HuH-7 (cell line): Measurements from ENCODE around the gene RLF.

Experiments
- DNase-seq: peaks from one replicate; pipeline ENCODE4 v3.0.0; 2011; ENCODE audit warnings: low spot score

Gene RLF, protein sequence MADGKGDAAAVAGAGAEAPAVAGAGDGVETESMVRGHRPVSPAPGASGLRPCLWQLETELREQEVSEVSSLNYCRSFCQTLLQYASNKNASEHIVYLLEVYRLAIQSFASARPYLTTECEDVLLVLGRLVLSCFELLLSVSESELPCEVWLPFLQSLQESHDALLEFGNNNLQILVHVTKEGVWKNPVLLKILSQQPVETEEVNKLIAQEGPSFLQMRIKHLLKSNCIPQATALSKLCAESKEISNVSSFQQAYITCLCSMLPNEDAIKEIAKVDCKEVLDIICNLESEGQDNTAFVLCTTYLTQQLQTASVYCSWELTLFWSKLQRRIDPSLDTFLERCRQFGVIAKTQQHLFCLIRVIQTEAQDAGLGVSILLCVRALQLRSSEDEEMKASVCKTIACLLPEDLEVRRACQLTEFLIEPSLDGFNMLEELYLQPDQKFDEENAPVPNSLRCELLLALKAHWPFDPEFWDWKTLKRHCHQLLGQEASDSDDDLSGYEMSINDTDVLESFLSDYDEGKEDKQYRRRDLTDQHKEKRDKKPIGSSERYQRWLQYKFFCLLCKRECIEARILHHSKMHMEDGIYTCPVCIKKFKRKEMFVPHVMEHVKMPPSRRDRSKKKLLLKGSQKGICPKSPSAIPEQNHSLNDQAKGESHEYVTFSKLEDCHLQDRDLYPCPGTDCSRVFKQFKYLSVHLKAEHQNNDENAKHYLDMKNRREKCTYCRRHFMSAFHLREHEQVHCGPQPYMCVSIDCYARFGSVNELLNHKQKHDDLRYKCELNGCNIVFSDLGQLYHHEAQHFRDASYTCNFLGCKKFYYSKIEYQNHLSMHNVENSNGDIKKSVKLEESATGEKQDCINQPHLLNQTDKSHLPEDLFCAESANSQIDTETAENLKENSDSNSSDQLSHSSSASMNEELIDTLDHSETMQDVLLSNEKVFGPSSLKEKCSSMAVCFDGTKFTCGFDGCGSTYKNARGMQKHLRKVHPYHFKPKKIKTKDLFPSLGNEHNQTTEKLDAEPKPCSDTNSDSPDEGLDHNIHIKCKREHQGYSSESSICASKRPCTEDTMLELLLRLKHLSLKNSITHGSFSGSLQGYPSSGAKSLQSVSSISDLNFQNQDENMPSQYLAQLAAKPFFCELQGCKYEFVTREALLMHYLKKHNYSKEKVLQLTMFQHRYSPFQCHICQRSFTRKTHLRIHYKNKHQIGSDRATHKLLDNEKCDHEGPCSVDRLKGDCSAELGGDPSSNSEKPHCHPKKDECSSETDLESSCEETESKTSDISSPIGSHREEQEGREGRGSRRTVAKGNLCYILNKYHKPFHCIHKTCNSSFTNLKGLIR (N-terminal part only)

DNA sequence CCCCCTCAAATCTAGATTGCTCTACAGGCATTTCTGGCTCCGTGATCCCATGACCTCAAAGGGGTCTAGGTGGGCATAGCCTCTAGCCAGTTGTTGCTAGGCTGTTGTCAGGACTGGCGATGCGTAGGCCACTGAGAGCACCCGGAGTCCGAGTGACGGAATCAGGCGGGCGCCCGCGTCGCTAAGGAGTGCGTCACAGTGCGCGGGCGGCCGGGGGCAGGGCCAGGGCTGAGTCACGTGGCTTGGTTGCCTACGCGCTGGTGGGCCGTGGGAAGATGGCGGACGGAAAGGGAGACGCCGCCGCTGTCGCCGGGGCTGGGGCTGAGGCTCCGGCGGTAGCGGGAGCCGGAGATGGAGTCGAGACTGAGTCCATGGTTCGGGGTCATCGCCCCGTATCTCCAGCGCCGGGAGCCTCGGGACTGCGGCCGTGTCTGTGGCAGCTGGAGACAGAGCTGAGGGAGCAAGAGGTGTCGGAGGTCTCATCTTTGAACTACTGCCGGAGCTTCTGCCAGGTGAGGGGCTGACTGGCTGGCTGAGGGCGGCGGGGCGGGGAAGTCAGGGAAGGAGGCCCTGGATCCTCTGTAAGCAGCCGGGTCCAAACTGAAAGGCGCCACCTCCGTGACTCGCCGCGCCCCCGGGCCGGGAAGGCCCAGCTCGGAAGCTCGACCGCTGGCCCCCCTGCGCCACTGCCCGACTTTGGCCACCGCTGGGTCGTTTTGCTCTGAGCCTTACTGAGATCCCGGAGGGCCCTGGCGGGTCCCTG is at the start of gene RLF:
RLF (plus strand) TSS at position 263 of the 763 bp plus-strand sequence; CDS start at position 276, 13 bp downstream.
- peak; percentile 97 for DNase-seq

DNA sequence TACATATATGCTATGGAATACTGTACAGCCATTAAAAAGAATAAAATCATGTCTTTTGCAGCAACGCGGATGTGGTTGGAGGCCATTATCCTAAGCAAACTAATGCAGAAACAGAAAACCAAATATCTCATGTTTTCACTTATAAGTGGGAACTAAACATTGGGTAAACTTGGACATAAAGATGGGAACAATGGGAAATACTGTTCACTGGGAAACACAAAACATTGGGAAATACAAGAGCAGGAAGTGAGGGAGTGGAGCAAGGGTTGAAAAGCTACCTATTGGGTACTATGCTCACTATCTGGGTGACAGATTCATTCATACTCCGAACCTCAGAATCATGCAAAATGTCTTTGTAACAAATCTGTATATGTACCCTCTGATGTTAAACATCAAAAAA is 46.8 kb upstream of the RLF start:
- no peak for DNase-seq

DNA sequence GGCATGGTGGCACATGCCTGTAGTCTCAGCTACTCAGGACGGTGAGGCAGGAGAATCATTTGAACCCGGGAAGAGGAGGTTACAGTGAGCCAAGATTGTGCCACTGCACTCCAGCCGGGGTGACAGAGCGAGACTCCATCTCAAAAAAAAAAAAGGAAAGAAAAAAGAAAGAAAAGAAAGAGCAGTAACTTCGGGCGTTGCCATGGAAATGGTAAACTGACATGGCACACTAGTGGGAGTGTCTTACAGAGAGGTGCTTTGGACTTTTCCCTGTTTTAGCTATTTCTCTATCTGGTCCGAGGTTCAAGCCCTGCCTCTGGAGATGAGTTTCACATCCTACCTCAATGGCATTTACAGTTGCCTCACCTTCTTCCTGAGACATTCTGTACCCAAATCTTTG is 41.1 kb upstream of the RLF start:
- DNase-seq = no peak

DNA sequence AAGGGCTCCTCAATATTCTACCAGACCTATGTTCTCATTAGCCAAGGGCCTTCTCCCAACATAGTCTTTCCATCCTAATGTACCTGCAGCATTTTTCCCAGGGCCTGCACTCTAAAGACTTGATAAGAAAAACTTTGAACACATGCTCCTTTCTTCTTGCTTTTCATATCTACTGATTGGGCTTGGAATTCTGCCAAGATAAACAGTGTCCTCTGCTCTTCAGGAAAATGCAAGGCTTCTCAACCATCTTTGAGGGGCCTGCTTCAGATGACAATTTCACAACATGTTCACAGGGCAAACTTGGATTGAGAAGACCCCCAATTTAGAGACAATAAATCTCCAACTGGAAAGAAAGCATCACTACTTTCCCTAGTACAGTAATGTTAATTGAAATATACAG is 38.3 kb upstream of the RLF start:
- DNase-seq = no peak

DNA sequence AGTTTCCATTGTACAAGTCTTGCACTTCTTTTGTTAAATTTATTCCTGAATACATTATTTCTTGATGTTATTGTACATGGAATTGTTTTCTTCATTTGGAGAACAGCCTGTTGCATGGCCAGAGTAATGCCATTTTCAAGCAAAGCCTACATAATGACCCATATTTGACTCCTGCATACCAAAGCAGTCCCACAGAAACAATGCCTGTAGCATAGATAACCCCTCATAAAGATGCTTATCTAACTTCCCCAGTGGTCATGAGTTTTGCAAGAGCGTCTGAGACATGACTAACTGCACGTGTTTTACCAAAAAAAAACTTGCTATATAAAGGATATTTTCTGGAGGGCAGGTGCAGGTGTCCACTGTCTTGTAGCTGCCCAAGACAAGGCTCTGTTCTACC is 30.3 kb upstream of the RLF start:
- no peak for DNase-seq

DNA sequence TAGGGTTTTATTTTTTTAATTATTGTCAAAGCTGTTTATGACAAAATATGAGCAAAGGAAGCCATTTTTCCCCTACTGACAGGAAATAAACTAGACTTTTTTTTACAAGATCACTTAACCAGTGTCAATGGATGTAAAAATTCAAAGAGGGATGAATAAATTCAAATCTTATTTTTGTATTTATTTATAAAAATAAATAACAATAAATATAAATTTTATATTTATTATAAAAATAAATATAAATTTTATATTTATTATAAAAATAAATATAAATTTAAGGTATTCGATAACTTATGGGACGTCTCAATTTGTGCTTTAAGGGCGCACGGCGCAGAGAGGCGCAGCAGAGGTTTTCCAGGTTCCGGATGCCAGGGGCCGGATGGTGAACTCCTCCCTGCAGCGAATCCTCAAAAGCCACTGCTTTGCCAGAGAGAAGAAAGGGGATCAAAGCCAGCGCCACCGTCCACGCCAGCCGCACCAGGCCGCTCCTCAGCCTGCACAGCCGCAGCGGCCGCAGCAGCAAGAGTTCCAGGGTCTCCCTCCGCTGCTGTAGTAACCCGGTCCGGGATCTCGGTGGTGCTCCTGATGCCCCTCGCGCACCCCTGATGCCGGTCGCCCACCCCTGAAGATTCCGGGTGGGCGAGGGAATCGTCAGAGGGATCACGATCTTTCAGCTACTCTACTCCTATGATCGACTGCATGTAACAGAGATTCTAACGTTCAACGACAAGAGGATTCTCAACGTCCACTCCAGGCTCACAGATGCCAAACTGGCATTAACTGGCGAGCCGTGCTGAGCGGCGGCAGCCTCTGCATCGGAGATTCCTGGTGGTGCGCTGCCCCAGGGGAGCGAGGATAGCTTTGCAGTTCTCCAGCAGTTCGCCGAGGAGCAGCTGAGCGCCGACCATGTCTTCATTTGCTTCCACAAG is 28.5 kb upstream of the RLF start:
- DNase-seq = no peak

DNA sequence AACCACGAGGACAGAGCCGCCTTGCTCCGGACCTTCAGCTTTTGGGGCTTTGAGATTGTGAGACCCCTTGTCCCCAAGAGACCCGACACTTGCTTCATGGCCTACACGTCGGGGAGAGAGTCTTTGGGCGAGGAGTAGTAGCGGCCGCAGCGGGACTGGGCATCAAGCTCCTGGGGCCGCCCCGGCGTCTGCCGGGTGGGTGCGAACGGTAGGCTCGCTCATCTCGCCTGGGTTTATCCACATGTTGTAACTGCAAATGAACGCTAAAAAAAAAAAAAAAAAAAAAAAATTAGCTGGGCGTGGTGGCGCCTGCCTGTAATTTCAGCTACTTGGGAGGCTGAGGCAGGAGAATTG is 27.9 kb upstream of the RLF start:
- DNase-seq = no peak

DNA sequence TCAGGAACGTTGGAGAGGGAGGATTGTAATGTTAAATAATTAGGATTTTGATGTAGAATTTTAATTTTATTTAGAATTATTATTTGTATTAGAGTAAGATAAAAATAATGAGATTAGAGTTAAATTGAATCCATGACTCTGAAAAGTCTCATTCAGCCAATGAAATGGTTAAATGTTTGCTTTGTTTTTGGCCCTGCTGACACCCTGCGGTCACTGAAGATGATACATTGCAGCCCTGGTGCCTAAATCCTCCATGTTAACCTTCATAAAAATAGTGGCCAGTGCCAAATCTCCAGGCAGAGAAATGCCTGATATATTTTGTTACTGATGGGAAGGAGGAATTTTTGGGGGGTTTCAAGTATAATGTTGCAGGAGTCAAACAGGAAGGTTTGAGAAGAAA is 27.3 kb upstream of the RLF start:
- no peak for DNase-seq

DNA sequence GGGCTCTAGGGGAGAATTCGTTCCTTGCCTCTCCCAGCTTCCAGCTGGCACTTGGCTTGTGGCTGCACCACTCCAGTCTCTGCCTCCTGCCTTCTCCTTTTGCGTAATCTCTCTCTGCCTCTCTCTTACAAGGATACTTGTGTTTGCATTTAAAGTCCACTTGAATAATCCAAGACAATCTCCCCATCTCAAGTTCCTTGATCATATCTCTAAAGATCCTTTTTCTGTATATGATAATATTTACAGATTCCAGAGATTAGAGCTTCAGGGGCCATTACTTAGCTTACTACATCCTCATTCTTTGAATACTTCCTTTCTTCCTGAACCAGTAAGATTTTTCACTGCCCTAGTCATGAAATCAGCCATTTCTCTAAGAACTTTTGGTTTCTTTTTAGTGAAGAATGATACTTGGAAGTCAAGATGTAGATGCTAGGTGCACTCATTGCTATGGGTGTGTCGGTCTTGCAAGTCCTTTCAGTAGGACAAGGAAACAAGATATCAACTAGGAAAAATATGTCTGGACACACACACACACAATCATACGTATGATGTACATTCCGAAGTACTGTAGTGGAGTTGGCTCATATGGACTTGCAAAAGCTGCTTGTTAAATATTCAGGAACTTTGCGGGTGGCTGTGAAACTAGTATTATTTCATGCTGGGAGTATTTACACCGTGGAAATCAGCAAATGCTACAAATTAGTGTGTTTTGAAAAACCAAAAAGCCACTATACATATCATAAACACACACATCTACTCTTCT is 20.8 kb upstream of the RLF start:
- no peak for DNase-seq

DNA sequence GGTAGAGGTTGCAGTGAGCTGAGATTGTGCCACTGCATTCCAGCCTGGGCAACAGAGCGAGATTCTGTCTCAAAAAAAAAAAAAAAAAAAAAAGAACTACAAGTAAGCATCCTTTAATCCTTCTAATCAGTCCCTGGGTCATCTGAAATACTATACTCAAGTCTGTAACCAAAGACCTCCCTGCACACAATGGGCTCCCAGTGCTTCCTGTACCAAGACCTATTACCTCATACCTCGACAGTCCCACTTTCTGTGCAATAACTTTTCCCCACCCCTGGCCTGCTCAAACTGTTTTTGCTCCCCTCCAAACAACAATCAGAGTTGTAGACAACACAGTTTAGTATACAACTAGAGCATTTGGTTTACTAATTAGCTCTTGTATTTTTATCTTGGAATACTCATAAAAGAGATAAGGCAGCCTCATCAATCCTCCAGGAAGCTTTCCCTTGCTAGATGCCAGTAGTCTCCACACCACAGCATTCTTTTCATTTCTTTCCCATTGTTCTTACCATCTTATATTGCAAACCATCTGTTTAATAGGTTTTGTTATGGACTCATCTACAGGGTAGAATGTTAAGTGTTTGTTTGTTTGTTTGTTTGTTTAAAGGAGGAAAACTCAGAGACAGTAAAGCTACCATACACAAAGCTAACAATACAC is 19.2 kb upstream of the RLF start:
- no peak for DNase-seq

DNA sequence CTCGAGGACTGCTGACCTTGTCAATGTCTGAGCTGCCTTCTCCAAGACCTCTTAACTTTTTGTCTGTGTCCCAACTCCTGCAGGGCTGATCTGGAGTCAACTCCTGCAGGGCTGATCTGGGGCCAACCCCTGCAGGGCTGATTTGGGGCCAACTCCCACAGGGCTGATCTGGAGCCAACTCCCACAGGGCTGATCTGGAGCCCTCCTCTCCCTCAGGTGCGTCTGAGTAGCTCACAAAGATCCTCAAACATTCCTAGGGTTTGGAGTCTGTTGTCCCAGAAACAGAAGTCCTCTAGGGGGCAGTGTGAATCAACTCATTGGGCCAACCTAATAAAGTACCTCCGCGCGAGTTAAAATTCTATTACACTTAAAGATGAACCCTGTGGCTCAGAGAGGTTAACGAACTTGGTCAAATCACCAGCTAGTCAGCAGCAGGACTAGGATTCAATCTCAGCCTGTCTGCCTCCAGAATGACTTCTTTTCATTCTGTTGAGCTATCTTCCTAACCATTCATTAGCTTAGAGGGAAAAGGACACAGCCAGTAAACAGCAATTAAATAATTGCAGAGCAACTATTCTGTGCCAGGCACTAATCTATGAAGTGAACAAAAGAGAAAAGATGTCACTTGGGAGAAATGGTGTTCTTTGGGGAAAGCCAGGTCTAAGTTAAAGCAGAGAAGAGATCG is 17.2 kb upstream of the RLF start:
- peak; percentile 52 for DNase-seq

DNA sequence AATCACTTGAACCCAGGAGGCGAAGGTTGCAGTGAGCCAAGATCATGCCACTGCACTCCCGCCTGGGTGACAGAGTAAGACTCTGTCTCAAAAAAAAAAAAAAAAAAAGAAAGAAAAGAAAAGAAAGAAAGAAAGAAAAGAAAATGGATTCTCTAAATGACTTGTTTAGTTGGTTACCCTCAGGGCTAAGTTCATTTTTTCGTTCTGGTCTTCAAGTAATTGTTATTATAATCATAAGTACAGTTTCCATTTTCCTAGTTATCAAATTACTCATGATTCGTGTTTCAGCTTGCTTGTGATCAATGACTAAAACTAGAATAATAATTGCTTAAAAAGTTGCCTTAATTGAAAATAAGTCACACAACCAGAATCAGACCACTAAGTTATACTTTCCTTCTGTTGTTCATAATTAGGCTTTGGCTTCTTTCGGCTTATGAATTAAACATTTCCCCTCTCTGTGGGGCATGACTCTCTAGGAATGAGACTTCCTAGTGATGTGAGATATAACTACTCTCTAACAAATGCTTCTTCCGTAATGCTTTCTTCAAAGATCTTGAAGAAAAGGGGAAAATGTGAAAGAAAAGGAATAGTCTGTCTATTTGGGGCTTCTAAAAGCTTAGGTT is 9.6 kb upstream of the RLF start:
- no peak for DNase-seq

DNA sequence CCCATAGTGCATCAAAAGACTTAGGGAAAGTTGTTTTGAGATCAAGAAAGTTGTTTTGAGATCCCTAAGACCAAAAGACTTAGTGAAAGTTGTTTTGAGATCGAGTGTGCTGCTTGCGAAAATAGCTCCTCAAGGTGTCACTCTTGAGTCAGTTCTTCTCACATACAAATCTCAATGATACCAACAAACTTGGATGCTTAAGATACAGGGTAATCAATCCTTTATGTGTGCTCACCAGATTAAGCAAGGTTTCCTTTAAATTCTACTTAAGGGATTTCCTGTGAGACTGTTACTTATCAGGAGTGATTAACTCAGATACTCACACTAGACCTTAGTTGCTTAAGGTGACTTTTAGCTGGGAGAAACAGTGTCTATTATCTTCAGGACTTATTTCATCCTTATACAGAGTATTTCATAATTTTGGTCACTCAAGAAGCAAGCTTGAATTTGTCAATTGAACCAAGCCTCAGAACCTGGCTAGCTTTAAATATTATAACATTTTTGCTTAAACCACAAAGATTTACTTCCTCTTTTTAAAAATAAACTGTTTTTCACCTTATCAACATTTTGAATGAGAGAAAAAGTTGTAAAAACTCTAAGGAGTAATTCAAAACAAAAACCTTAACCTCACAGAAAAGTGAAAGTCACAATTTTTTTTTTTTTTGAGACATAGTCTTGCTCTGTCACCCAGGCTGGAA is 8.0 kb upstream of the RLF start:
- peak; percentile 26 for DNase-seq

DNA sequence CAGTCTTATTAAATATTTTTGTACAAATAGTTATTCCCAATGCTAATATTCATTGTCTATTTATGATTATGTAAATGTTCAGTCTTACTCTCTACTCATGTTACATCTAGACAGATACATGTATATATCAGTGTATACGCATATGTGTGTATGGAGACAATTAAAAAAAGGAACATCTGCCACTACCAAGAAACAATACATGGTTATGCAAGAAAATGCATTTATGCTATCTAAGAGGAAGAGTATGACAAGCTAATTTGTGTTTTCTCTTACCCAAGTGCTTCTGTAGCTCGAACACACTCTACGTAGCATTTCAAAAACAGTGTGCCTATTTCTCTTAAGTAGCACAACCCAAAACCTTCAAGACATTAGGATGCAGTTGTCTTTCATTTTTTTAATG is 6.1 kb upstream of the RLF start:
- DNase-seq = no peak

DNA sequence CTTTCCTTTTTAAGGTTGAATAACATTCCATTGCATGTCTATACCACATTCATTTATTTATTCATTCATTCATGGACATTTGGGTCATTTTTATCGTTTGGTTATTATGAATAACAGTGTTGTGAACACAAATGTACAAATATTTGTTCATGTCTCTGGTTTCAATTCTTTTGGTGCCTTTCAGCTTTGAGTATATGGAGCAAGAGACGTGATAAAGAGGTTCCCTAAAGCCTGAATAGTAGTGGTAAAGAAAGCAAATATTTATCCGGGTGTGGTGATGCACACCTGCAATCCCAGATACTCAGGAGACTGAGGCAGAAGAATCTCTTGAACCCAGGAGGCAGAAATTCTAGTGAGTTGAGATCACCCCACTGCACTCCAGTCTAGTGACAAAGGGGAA is 5.3 kb upstream of the RLF start:
- no peak for DNase-seq

DNA sequence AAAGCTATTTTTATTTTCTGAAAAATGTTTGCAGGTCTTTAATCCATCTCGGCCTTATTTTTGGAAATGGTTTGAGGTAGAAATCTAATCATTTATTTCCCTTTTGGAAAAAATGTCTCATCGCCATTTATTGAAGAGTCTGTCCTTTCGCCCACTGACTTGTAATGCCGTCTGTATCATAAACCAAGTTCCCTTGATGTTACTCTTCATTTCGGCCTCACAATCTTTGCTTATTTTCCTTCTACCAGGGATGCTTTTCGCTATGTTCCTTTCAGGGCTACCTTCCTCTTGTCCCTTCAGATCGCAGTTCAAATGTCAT is 422 bp upstream of the RLF start:
- DNase-seq = no peak

DNA sequence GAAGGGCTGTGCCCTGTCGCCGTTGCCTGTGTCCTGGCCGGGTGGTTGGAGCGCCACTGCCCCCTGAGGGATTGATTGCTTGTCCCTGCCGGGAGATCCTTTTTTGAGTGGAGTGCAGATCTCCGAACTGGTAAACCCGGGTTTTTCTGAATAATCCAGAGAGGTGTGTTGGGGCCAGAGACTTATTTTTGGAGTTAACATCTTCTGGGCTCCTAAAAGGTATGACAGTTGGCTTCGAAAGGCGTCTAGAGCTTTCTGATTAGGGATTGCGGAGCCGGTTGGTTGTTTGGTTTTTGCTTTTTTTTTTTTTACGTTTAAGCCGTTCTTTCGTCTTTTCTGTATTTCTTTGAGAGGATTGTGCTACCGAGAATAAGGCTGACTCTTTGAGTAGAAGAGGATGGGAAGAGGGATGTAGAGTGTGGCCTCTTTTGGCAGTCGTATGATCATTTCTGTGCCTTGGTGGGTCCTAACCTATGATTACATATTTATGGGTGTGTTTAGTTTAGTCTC is 756 bp downstream of the RLF start:
- DNase-seq = peak; percentile 56
